ENCODE results near the gene M6PR.

- TF ChIP-seq POLR2A (IDR thresholded peaks at IDR 0.05) (no peak), CTCF (IDR thresholded peaks at IDR 0.05) (no peak), POLR2AphosphoS5 (IDR thresholded peaks at IDR 0.05) (no peak)
These were observed 6.6 kb upstream of the M6PR start for GRCh38 chr12:8956073-8956472.

Data from breast epithelium (tissue), 3 donors.